Measurements from ENCODE around the gene CRTAC1.

The CRTAC1 gene

DNA sequence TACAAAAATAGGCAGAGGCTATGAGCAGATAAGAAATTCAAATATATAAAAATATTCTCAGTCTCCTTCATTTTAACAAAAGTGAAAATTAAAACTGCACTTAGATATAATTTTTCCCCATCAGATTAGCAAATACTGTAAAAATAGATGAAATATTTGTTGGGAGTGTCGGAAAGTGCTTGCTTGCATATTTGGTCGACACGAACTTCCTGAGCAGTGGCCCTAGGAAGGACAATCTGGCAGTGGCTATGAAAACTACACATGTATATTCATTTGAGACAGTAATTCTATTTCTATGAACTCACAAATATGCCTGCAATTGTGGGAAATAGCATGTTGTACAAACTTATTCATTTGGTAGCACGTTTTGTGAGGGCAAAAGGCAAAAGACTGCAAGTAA, 99.4 kb downstream of the CRTAC1 start:
- intact Hi-C loops (cut with DNase I) = no loop called here
- DNase-seq = no peak

DNA sequence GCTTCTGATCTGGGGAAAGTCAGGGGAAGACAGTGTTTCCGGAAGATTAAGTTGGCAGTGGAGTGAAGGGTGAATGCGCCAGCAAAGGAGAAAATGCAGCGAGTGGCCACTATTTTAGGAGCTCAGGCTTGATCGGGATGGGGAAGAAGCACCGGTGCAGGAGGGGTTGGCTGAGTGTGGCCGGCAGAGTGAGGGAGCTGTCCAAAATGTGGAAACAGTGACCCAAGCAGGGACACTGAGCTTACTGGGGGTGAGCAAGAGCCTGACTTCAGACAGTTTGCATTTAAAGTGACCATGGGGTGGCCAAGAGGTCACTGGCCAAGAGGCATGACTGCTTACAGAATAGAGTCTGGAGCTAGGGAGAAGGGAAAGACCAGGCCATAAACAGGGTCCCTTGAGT, 101.5 kb downstream of the CRTAC1 start:
- DNase-seq = no peak
- intact Hi-C loops (cut with DNase I) = no loop called here

DNA sequence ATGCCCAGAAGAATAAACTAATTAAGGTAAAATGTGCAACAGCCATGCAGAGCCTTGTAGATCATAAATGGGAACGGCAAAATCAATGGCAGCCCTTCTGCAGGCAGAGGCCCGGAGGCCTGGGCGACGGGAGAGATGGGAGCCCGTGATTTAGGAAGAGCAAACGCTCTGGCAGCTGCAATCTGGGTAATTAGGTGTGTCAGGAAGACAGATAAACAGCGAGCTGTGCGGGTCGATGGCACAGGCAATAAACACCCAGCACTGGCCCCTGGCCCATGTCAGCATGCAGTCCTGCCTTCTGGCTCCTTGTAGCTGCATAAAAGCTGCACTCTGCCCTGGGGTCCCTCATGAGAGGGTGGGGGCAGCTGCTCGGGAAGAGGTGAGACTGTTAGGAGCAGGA, 102.8 kb downstream of the CRTAC1 start:
- no peak for DNase-seq
- intact Hi-C loops (cut with DNase I) = no loop called here

DNA sequence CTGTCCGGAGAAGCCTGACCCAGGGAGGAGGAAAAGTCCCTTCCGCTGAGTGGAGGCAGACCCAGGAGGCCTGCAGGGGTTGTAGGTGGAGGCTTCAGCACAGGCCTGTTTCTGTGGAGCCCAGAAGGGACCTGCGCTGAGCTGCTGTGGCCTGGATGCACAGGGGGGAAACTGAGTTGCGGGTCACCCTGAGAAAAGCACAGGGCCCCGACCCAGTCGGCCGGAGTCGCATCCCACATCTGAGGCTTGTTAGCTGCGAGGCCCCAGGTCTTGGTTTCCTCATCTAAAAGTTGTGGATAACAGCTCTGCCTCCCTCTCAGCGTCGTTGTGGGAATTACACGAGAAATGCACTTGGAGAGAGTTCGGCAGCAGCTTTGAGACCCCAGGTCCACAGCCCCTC, 104.4 kb downstream of the CRTAC1 start:
- no peak for DNase-seq
- intact Hi-C loops (cut with DNase I) = no loop called here

DNA sequence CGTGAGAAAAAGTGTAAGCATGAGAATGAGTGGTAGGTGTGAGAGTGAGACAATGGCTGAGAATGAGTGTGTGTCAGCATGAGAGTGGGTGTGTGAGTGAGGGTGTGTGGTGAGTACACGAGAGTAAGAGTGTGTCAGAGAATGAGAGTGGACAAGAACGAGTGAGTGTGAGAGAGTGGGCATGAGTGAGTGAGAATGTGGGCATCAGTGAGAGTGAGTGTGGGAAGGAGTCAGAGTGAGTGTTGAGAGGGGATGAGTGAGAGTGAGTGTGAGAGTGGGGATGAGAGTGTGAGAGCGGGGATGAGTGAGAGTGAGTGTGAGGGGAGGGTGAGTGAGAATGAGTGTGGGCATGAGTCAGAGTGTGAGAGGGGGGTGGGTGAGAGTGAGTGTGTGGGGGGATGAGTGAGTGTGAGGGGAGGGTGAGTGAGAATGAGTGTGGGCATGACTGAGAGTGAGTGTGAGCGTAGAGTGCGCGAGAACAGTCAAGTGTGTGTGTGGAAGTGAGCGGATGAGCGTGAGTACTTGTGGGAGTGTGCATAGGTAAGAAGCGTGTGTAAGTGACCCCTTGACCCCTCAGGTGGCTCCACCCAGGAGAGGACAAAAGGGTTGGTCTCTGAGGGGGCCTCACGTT, 105.0 kb downstream of the CRTAC1 start:
- DNase-seq = no peak
- intact Hi-C loops (cut with DNase I) = no loop called here

DNA sequence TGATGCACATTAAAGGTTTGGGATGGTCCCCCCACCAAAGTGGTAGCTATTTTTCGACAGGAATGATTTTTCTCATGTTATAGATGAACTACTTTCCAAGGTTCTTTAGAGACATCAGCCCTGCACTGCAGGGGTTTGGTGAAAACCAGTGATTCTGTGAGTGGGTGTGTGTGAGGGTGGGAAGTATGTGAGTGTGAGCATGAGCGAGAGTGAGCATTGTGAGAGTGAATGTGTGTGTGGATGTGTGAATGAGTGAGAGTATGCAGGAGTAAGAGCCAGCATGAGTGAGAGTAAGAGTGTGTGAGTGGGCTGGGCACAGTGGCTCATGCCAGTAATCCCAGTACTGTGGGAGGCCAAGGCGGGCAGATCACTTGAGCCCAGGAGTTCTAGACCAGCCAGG, 105.7 kb downstream of the CRTAC1 start:
- DNase-seq = no peak
- intact Hi-C loops (cut with DNase I) = no loop called here

DNA sequence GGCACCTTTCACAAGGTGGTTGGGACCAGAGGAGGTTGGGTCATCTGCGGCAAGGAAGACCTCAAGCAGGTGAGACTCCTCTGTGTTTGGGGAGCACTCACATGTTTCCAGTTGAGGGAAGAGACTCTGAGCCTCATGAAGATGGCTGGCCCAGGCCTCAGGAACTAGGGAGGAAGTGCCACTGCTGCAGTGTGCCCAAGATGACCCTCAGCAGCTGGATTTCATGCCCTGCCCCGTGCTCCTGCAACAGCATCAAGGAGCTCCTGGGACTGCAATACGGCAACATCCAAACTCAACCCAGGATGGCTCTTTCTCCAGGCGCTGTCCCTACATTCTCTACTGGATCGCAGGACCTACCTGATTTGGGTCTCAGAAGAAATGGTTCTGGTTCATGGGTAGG, 106.9 kb downstream of the CRTAC1 start:
- no peak for DNase-seq
- intact Hi-C loops (cut with DNase I) = no loop called here

DNA sequence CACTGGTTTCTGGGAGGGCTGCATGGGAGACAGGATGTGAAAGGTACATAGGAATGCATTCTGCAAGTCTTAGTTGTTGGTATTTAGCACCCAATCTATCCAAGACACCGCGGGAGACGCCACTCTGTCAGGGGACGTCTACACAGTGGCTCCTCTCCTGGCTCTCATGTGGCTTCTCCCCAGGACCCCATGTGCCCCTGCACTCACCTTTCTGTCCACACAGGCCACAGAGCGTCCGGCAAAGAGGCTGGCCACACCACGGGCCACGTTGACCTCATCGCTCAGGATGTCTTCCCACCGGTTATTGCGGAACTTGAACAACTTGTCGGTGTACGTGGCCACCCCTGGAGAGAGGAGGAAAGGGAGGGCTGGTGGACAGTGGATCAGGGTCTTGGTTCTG, 107.4 kb downstream of the CRTAC1 start:
- intact Hi-C loops (cut with DNase I) = no loop called here
- no peak for DNase-seq

DNA sequence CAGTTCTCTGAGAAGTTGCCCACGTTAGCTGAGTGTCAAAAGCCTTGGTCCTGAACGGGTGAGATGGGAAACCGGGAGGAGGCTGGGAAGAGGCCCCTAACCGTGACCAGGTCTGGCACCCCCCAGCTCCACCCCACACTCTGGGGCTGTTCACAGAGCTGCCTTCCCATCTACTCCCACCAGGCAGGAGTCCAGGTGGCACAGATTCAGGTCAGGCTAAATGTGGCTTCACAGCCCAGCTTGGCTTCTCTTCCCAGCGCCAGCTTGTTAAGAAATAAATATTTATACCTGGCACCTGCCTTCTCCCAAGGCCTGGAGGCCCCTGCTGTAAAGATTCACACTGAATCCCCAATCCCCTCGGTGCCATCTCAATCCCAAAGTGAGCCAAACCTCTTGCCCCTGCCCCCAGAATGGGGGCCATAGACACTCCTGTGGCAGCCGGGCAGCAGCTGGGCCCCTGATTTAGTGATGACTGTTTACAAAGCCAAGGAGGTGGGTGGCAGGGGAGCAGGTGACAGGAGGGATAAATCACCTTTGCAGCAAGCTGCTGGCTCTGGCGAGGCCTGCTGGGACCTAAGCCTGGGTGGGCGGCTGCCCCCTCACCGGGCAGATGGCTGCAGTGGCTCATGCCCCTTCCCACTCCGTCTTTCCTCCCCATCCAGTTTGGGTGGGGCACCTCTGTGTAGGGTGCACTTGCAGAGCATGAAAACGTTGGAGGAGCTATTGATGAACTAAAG, 108.2 kb downstream of the CRTAC1 start:
- intact Hi-C loops (cut with DNase I) = no loop called here
- DNase-seq = no peak

DNA sequence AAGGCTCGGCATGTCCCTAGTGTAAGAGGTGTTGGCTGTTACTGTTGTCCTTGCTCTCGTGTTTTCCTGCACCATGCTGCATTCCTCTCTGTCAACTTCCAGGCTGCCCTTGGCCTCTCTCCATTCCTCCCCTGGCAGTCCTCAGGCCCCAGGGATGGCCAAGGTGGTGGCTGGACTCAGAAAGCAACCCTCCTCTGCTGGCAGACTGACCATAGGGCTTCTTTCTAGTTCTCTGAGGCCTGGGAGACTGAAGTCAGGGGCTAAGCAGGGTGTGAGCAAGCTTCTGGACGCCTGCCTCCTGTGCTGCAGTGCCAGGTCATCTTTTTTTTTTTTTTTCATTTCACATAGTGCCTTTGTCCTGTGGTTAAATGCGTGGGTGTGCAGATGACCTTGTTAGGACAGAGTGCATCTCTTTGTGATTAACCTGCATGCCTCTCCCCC, 108.8 kb downstream of the CRTAC1 start:
- peak in 2 of 42 donors; percentile 19 to 62 for DNase-seq
- intact Hi-C loops (cut with DNase I) = no loop called here

DNA sequence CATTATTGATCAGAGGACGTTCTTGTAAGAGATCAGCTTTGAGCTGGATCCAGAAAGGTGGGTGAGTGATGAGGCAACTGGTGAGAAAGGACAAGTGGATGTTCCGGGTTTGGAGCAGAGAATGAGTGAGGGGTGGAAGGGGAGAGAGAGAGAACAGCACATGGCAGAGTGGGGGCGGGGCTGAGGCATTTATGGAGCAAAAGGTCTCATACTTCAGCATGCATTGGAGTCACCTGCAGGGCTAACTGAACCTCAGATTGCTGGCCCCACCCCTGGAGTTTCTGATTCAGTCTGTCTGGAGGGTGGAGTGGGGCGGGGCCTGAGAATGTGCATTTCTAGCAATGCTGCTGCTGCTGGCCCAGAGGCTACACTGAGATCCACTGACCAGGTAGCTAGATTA, 109.6 kb downstream of the CRTAC1 start:
- intact Hi-C loops (cut with DNase I) = no loop called here

DNA sequence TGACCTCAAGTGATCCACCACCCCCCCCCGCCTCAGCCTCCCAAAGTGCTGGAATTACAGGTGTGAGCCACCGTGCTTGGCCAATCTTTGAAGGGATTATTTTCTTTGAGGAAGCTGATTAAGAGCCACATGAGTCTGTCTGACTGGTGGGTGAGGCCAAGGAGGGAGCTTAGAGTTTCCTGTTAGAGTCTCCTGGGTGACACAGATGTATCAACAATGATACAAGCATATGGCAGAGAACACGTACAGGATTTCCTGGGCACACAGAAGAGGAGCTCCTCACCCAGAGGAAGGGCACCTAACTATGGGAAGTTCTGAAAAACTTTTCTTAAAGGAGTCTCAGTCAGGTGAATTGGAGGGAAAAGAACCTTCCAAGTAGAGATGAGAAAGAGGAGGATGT, 111.4 kb downstream of the CRTAC1 start:
- intact Hi-C loops (cut with DNase I) = no loop called here
- no peak for DNase-seq

More for the DNA sequence above, 109.6 kb downstream of the CRTAC1 start:
- no peak for DNase-seq

DNA sequence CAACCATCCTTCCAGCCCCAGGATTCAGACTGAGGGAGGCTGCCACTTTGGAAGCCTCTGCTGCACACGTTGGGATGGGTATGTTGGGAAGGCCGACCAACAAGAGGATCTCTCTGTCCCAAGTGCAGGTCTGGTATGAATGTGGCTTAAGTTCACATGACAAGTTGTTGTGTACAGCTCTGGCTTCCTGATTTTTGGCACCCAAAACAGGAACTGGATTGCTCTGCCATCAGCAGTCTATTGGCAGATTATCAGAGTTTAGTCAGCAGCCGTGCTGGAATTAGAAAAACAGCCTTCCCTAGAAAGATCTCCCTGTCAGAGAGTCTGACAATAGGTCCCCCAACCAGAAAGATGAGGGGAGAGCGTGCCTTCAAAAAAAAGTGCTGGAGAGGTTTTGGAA, 113.8 kb downstream of the CRTAC1 start:
- intact Hi-C loops (cut with DNase I) = no loop called here
- peak in 37 of 42 donors; percentile 7 to 85 (median 53) for DNase-seq

DNA sequence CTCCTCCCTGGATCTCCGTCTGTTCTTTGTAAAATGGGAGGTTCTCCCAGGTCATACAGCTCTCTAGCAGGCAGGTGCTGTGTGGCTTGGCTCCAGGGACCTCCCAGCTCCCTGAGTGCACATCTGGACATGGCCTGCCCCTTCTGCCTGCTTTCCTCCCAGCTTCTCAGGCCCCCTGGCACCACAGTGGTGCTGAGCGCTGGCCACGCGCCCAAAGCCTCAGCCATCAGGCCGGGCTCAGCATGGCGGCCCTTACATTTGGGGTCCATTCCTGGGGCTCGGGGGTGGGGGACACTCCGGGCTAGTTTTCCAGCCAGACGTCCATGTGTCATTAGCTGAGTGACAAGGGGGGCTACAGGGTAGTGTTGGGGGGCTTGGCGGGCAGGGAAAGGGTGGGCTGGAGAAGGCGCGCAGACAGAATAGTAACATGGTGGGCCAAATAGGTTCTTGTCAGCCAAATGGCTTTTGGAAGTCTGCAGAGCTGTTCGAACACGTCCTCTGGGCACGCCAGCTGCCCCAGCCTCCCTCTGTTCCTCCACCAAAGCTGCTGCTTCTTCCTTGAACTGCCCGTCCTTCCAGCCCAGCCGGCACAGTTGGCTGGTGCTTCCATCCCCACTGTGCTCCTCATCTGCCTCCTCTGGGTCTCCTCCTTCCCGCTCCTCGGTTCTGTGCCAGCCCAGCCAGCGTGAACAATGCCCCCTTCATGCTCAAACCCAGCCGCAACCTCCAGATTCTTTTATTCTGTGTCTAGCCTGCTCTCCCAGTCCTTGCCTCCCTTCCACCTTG, 114.9 kb downstream of the CRTAC1 start:
- peak; percentile 65 to 93 (median 83) for DNase-seq
- intact Hi-C loops (cut with DNase I) = no loop called here

DNA sequence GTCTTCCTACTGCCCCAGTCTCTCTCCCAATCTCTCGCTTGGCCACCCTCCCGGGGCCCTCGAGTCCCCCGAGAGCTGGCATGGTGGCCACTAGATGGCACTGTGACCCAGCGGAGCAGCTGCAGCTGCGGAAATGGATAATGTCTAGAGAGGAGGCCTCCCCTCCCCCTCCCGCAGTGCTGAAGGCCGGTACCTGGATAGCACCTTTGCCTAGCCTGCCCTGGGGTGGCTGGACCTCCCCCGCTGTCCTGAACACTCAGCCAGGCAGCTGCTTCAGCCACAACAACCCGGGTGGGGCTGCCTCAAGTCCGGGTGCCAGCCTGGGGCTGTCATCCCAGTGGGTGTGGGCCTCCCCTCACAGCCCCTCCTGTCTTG, 115.6 kb downstream of the CRTAC1 start:
- intact Hi-C loops (cut with DNase I) = loop anchor here (5.0 kb wide), 1 partner anchor 127 kb away; no protein-coding TSS in a partner anchor
- peak; percentile 70 to 96 (median 86) for DNase-seq

DNA sequence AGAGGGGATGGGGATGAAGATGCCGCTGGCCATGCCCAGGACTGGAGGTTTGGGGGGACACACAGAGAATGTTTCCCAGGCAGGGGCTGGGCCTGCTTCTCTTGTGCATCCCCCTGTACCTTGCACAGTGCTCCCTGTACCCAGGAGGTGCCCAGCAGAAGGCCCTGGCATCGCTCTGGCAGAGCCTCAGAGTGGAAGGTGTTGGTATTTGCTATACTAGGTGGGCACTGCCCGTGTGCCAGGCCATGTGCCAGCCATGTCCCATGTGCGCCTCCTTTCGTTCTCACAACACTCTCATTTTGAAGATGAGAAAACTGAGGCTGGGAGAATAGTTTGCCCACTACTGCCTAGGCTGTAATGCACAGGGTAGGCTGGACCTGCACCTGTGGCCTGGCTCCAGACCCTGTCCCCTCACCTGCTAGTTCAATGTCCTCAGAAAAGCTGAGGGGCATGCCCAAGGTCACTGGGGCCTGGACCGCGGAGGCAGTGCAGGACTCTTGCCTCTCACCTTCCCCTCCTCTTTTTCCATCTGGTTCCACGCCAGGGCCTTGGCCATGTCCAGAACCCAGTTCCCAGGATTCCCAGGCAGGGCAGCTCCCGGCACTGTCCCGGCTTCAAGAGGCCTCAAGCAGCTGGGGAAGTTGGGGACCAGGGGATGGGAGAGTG, 116.1 kb downstream of the CRTAC1 start:
- no peak for DNase-seq
- intact Hi-C loops (cut with DNase I) = loop anchor here (5.0 kb wide), 1 partner anchor 128 kb away; no protein-coding TSS in a partner anchor

DNA sequence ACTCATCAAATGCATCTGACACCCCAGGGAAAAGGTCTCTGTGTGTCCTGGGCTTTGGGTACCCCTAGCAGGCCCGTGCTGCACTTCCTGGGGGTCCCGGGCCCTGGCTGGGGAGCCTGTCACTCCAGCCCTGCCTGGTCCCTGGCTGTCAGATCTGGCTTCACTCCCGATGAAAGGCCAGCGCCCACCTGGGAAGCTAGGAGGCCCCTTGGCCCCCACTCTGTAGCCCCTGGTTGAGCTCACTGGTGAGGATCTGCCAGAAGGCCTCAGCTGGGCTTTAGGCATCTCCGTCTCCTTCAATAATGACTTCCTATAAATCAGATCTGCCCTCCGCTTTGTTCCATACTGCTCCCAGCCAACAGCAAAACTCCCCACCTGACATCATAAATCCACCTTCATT, 116.8 kb downstream of the CRTAC1 start:
- intact Hi-C loops (cut with DNase I) = loop anchor here (5.0 kb wide), 1 partner anchor 129 kb away; no protein-coding TSS in a partner anchor
- DNase-seq = no peak

DNA sequence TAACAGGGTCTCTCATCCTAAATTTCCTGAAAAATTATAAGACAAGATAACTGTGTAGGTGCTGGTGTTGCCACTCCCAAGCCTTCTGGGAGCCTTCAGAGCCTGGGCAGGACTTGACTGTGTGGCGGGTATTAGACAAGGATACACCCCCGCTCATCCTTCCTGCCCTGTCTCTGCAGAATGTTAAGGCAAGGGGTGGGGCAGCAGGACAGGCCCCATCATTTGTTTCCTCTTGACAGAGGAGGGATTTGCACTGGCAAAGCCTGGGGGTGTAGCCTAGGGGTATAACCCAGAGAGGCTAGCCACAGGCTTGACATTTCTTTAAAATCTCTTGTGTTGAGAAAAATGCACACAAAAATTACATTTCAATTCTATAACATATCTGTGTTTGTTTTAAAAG, 117.2 kb downstream of the CRTAC1 start:
- DNase-seq = no peak
- intact Hi-C loops (cut with DNase I) = loop anchor here (5.0 kb wide), 1 partner anchor 129 kb away; no protein-coding TSS in a partner anchor

DNA sequence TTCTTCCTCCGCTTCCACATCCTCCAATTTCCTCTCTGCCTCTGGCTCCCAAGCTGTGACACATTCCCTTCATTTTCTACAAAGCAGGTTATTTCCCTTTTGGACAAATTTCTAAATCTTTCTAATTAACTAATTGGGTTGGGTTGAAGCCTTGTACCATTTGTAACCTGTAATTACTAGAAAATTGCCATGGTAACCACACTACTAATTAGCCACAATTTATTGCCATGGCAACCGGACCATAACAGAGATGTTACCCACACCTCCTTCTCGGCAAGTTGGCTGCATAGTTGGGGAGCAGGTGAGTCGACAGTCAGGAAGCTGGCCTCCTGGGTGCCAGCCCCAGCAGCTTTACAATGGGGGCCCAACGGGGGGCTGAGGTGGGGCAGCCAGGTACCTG, 119.2 kb downstream of the CRTAC1 start:
- DNase-seq = no peak
- intact Hi-C loops (cut with DNase I) = loop anchor here (5.0 kb wide), 1 partner anchor 131 kb away; no protein-coding TSS in a partner anchor
